Measurements from ENCODE around the gene TMEM97.

DNA sequence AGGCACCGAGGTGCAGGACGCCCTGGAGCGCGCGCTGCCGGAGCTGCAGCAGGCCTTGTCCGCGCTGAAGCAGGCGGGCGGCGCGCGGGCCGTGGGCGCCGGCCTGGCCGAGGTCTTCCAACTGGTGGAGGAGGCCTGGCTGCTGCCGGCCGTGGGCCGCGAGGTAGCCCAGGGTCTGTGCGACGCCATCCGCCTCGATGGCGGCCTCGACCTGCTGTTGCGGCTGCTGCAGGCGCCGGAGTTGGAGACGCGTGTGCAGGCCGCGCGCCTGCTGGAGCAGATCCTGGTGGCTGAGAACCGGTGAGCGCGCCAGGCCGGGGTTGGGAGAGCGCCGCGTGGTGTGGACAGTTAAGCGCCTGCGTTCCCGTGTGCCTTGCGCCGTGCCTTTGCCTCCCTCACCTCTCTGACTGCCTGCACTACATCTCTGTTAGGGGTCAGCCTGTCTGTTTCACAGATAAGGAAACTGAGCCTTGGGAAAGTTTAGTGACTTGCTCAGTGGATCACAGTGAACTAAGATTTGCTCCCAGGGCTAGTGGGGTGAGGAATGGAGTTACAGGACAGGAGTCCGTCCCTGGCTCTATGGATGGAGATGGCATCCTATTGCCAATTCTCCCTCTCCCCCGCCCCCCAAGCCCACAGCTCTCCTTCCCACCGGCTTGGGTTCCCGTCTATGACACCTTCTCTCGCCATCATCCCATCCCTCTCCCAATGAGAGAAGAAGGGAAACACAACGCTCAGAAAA, 53.4 kb downstream of the TMEM97 start:
- no peak for TF ChIP-seq POLR2A (IDR thresholded peaks at IDR 0.05)
- TF ChIP-seq, protein P1, sequence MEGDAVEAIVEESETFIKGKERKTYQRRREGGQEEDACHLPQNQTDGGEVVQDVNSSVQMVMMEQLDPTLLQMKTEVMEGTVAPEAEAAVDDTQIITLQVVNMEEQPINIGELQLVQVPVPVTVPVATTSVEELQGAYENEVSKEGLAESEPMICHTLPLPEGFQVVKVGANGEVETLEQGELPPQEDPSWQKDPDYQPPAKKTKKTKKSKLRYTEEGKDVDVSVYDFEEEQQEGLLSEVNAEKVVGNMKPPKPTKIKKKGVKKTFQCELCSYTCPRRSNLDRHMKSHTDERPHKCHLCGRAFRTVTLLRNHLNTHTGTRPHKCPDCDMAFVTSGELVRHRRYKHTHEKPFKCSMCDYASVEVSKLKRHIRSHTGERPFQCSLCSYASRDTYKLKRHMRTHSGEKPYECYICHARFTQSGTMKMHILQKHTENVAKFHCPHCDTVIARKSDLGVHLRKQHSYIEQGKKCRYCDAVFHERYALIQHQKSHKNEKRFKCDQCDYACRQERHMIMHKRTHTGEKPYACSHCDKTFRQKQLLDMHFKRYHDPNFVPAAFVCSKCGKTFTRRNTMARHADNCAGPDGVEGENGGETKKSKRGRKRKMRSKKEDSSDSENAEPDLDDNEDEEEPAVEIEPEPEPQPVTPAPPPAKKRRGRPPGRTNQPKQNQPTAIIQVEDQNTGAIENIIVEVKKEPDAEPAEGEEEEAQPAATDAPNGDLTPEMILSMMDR (IDR thresholded peaks at IDR 0.05), result no peak
- no peak for TF ChIP-seq EP300 (IDR thresholded peaks at IDR 0.05)
- no peak for TF ChIP-seq POLR2AphosphoS5 (IDR thresholded peaks at IDR 0.05)
